GM18505 (cell line): ENCODE data around the gene OXT.

Source experiments
- ATAC-seq: cut with Tn5 transposase; IDR thresholded peaks from one replicate; pipeline ENCODE4 v1.9.1; 2021; ENCODE audit not compliant: unreplicated experiment
- POLR2A ChIP-seq: IDR thresholded peaks from 4 replicates; pipeline ENCODE4 v1.6.1; 2011; ENCODE audit warnings: borderline replicate concordance; ENCODE audit not compliant: insufficient read depth, insufficient read length; ENCODE audit errors: extremely low read depth

Gene OXT

GRCh38 chr20:3119044-3119443 lies 47.6 kb downstream of the OXT start:
- no peak for ATAC-seq
- TF ChIP-seq POLR2A = no peak

GRCh38 chr20:3121271-3121911 lies 50.0 kb downstream of the OXT start:
- ATAC-seq = no peak

More at GRCh38 chr20:3121271-3121911, 50.0 kb downstream of the OXT start:
- no peak for TF ChIP-seq POLR2A
